Stomach (tissue), 9 donors: ENCODE results near the gene NNMT. TPM values are rescaled to one million over a fixed set of nuclear protein-coding genes. Genes with fewer than 3 reads are reported as not detected.

Experiments
- DNase-seq, 2 donors: peaks; one replicate each; pipeline versions ENCODE4 v3.0.0 to v3.0.0-alpha.2; 2013 to 2019
- H3K27ac ChIP-seq, 5 donors: fragments of 200-600 bp in 4 of 5; sonication (generic) in 4 of 5; one replicate each; pipeline ENCODE4 v1.5.1; 2013 to 2019; ENCODE audit warnings: mild to moderate bottlenecking in 1 of 5, moderate library complexity in 1 of 5
- H3K27me3 ChIP-seq, 3 donors: fragments of 200-600 bp; sonication (generic); one replicate each; pipeline ENCODE4 v1.5.1; 2017 to 2019; ENCODE audit warnings: mixed run types in 1 of 3
- H3K36me3 ChIP-seq, 4 donors: fragments of 200-600 bp; sonication (generic); 1 replicate in 3 of 4; 2 replicates in 1 of 4; pipeline ENCODE4 v1.5.1; 2016 to 2019
- H3K4me1 ChIP-seq, 4 donors: fragments of 200-600 bp; sonication (generic); one replicate each; pipeline ENCODE4 v1.5.1; 2016 to 2019
- H3K4me3 ChIP-seq, 4 donors: fragments of 200-600 bp; sonication (generic) in 3 of 4; one replicate each; pipeline ENCODE4 v1.5.1; 2016 to 2019; ENCODE audit warnings: mild to moderate bottlenecking in 1 of 4
- H3K9me3 ChIP-seq, 4 donors: fragments of 200-600 bp; sonication (generic); one replicate each; pipeline ENCODE4 v1.5.1; 2016 to 2019
- EP300 ChIP-seq: sonication (generic); formaldehyde crosslinking; IDR thresholded peaks from one replicate; pipeline ENCODE4 v1.6.1; 2017; ENCODE audit warnings: antibody characterized with exemption
- POLR2A ChIP-seq, 4 donors: fragments of 450-650 bp; IDR thresholded peaks; one replicate each; pipeline ENCODE4 v1.6.1; 2016; ENCODE audit warnings: antibody characterized with exemption in 4 of 4, control low read depth in 2 of 4, mild to moderate bottlenecking in 1 of 4, moderate library complexity in 1 of 4
- POLR2AphosphoS5 ChIP-seq, 3 donors: sonication (generic); formaldehyde crosslinking; IDR thresholded peaks; one replicate each; pipeline ENCODE4 v1.6.1; 2016; ENCODE audit warnings: antibody characterized with exemption in 3 of 3
- WGBS, 5 donors: extraction: QIAGEN DNeasy Blood & Tissue Kit in 3 of 5; methylation state at CpG; one replicate each; pipeline versions ENCODE4 v1.1.5 to v1.1.7; 2013 to 2018; 5-methylcytosine and 5-hydroxymethylcytosine counted together
- intact Hi-C: fragments of 100-400 bp; cut with DNase I; formaldehyde crosslinking; loops from one replicate; pipeline ENCODE4 v1.15.1; 2023; ENCODE audit warnings: low total_unique reads
- polyA plus RNA-seq, 3 donors: library from polyadenylated mRNA; stranded (reverse); fragments of 200-250 nt; gene quantifications; one replicate each; pipeline ENCODE4 v1.2.3, GENCODE V29; 2013
- total RNA-seq, 5 donors: library from RNA; depleted of rRNA; stranded (reverse); fragments of >200 nt; gene quantifications; one replicate each; pipeline versions ENCODE4 v1.1.0 to v1.2.3, GENCODE V29; 2014 to 2016
- TF ChIP-seq, protein P1 (sequence below), 7 experiments: fragments of 450-650 bp in 4 of 7; fragments of 200-600 bp in 3 of 7; sonication (generic) in 3 of 7; IDR thresholded peaks; one replicate each; pipeline ENCODE4 v1.5.1; 2016 to 2019; ENCODE audit warnings: antibody characterized with exemption in 7 of 7, control low read depth in 2 of 7, mild to moderate bottlenecking in 1 of 7
- donor health status: healthy with polysubstance abuse.
- donor health status: Bipolar disorder and iron deficiency.
- donor health status: healthy.

Gene NNMT
- total and polyA plus RNA-seq, 8 donors, result 35.1 to 451 (median 279) TPM

DNA sequence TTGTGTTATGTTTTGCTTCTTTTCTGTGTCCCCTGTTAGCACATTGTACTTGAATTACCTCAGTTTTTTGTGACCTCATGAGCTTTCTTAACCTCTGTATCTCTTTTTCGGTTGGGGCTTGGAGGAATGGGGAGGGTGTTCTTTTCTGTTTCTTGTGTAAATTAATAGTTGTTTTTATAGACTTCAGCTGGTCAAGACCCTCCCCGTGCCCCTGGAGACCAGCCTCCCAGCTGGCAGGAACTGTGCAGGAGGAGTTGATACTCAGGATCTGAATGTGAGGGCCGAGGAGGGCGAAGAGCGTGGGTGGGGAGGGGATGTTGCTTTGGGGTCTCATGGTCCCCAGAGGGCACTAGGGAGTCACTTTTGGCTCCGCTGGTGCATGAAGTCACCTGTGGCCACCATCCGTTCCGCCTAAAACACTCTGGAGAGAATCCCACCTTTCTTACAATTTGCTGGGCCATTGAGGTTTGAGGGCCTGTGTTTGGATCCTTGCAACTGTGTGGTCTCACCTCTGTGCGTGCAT is 44.3 kb upstream of the NNMT start:
- peaks cover 45 to 84% (median 84%) of the 10 kb centered on the region in 4 donors for H3K36me3 ChIP-seq
- WGBS, 5 donors, result 82 to 87% (median 84%) methylated on average over 7 to 9 of the region's 9 CpGs
- DNase-seq, result no peak
- H3K27me3 ChIP-seq, result no peaks in the 10 kb centered on the region
- TF ChIP-seq POLR2AphosphoS5 (IDR thresholded peaks at IDR 0.05) (peak in 1 of 3 donors; percentile 4), POLR2A (IDR thresholded peaks at IDR 0.05) (no peak)
- H3K4me1 ChIP-seq, result peaks cover 6 to 25% (median 14%) of the 10 kb centered on the region in 4 donors
- H3K9me3 ChIP-seq, result no peaks in the 10 kb centered on the region
- intact Hi-C loops, result loop anchor here (10.0 kb wide), 2 partner anchors 47 to 197 kb away; partner anchors contain the start of gene ZBTB16
- H3K4me3 ChIP-seq, result no peak overlapping the region
- peak overlapping the region in 1 of 5 donors; percentile 49 for H3K27ac ChIP-seq

DNA sequence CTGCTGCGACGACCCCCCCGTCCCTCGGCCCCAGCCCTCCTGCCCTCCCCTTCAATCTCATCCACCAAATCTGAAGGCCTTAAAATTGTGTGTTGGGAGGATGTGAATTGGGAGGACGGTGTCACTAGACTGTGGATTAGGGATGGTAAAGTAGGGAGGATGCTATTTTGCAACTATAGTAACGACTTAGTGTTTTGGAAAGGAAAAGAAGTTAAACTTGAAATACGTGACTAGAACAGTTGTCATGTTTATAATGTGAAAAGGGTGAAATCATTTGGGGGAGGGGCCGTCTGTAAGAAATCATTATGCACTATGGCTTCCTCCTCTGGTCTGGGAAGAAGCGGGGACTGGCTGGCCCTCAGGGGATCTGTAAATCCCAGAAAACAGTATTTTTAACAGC is 43.4 kb upstream of the NNMT start:
- Histone ChIP-seq H3K27me3 (no peaks in the 10 kb centered on the region), H3K9me3 (no peaks in the 10 kb centered on the region), H3K36me3 (peaks cover 38 to 76% (median 75%) of the 10 kb centered on the region in 4 donors), H3K27ac (peak overlapping the region in 1 of 5 donors; percentile 49), H3K4me1 (peaks cover 15 to 34% (median 23%) of the 10 kb centered on the region in 4 donors), H3K4me3 (no peak overlapping the region)
- no peak for TF ChIP-seq POLR2A (IDR thresholded peaks at IDR 0.05)
- TF ChIP-seq EP300, result no peak
- TF ChIP-seq, protein P1, sequence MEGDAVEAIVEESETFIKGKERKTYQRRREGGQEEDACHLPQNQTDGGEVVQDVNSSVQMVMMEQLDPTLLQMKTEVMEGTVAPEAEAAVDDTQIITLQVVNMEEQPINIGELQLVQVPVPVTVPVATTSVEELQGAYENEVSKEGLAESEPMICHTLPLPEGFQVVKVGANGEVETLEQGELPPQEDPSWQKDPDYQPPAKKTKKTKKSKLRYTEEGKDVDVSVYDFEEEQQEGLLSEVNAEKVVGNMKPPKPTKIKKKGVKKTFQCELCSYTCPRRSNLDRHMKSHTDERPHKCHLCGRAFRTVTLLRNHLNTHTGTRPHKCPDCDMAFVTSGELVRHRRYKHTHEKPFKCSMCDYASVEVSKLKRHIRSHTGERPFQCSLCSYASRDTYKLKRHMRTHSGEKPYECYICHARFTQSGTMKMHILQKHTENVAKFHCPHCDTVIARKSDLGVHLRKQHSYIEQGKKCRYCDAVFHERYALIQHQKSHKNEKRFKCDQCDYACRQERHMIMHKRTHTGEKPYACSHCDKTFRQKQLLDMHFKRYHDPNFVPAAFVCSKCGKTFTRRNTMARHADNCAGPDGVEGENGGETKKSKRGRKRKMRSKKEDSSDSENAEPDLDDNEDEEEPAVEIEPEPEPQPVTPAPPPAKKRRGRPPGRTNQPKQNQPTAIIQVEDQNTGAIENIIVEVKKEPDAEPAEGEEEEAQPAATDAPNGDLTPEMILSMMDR (IDR thresholded peaks at IDR 0.05), result no peak
- TF ChIP-seq POLR2AphosphoS5 (IDR thresholded peaks at IDR 0.05), result no peak
- WGBS, 5 donors, result 68 to 86% (median 79%) methylated on average over 9 of the region's 9 CpGs
- DNase-seq, result peak in 1 of 2 donors; percentile 45
- intact Hi-C loops, result loop anchor here (10.0 kb wide), 2 partner anchors 48 to 198 kb away; partner anchors contain the start of gene ZBTB16

DNA sequence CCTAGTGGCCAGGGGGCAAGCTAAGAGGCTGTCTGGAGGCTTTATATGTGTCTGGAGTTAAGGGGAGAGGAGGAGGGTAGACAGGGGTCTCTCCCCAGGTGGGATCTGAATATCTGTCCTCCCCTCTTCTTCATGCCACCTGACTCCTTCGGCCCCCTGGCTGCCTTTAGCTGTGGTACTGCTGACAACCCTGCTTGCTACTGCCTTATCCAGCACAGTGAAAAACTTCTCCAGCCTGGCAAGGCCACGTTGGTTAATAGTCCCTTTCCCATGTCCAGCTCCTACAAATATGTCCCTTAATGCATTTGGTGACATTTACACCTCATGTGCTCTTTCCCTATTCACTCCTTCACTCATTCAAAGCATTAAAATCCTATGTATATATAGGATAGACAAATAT is 42.4 kb upstream of the NNMT start:
- Histone ChIP-seq H3K4me3 (no peak overlapping the region), H3K27ac (peak overlapping the region in 2 of 5 donors; percentile 26 to 49), H3K36me3 (peaks cover 28 to 66% (median 65%) of the 10 kb centered on the region in 4 donors), H3K27me3 (no peaks in the 10 kb centered on the region), H3K9me3 (no peaks in the 10 kb centered on the region), H3K4me1 (peaks cover 25 to 44% (median 33%) of the 10 kb centered on the region in 4 donors)
- TF ChIP-seq, protein P1 (IDR thresholded peaks at IDR 0.05), result no peak
- no peak for TF ChIP-seq POLR2A (IDR thresholded peaks at IDR 0.05)
- no peak for TF ChIP-seq EP300
- TF ChIP-seq POLR2AphosphoS5 (IDR thresholded peaks at IDR 0.05), result no peak
- WGBS, 5 donors, result 67 to 71% (median 69%) methylated on average over 2 of the region's 2 CpGs
- no peak for DNase-seq
- intact Hi-C loops, result loop anchor here (10.0 kb wide), 2 partner anchors 49 to 199 kb away; partner anchors contain the start of gene ZBTB16

DNA sequence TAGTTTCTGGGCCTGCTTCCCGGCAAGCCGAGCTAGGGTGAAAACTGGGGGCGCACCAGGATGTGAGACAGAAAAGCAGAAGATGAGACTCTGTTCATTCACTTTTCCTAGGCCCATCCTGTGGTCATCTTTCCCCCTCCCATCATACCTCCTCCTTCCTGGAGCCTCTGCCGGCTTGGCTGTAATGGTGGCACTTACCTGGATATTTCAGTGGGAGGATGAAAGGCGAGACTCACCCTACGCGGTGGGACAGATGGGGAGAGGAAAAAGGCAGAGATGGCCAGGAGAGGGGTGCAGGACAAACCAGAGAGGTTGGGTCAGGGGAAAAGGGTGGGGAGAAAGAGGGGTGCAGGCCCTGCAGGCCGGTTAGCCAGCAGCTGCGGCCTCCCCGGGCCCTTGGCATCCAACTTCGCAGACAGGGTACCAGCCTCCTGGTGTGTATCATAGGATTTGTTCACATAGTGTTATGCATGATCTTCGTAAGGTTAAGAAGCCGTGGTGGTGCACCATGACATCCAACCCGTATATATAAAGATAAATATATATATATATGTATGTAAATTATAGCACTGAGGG is 41.5 kb upstream of the NNMT start:
- Histone ChIP-seq H3K27me3 (no peaks in the 10 kb centered on the region), H3K4me1 (peaks cover 30 to 53% (median 42%) of the 10 kb centered on the region in 4 donors), H3K9me3 (no peaks in the 10 kb centered on the region), H3K4me3 (no peak overlapping the region), H3K36me3 (peaks cover 26 to 61% (median 60%) of the 10 kb centered on the region in 4 donors), H3K27ac (peak overlapping the region in 1 of 5 donors; percentile 35)
- WGBS, 5 donors, result 91 to 98% (median 92%) methylated on average over 14 of the region's 14 CpGs
- DNase-seq, result no peak
- intact Hi-C loops, result loop anchor here (10.0 kb wide), 2 partner anchors 50 to 200 kb away; partner anchors contain the start of gene ZBTB16
- TF ChIP-seq EP300, result no peak
- TF ChIP-seq, protein P1 (IDR thresholded peaks at IDR 0.05), result no peak
- no peak for TF ChIP-seq POLR2AphosphoS5 (IDR thresholded peaks at IDR 0.05)
- TF ChIP-seq POLR2A (IDR thresholded peaks at IDR 0.05), result no peak
